HepG2 (cell line): ENCODE results near the gene USP7. TPM values are rescaled to one million over a fixed set of nuclear protein-coding genes. Genes with fewer than 3 reads are reported as not detected.
A peak's percentile ranks its signal among the peaks of the same experiment; 100 is the strongest.

Experiments used
- ATAC-seq: fragments of 200-7000 bp; cut with Tn5 transposase; 3 replicates; pipeline ENCODE4 v1.9.1; 2020; ENCODE audit warnings: mild to moderate bottlenecking, moderate library complexity
- BruUV-seq: library from RNA; stranded (reverse); fragments of 400-500 nt; replicated peaks from 2 replicates; lab custom pipeline; 2021; lab: Mats Ljungman, UMichigan
- CTCF ChIA-PET: fragments of 300-600 bp; formaldehyde crosslinking; extraction: SDS; loops from one replicate; lab custom pipeline; 2021; ENCODE audit warnings: low total read pairs, inconsistent platforms, low intra/inter-chr PET ratio; lab: Yijun Ruan, JAX
- POLR2A ChIA-PET: fragments of 350-600 bp; sonication (Branson Sonifier 250); formaldehyde crosslinking; loops from one replicate; lab custom pipeline; 2020; ENCODE audit warnings: antibody characterized with exemption, inconsistent platforms; lab: Yijun Ruan, JAX
- DNase-seq: peaks from one replicate; pipeline ENCODE4 v3.0.0-alpha.2; 2015; ENCODE audit warnings: low spot score
- FAIRE-seq: peaks from 3 replicates; lab custom pipeline; 2011; peaks lifted over from hg19 to GRCh38; lab: Jason Lieb, UNC
- H2AFZ ChIP-seq: one replicate; pipeline ENCODE4 v1.6.1; 2011; ENCODE audit warnings: low read length, inconsistent platforms
- H3K27ac ChIP-seq: fragments of 300-600 bp; 3 replicates; pipeline ENCODE4 v1.8.0; 2011; ENCODE audit warnings: mixed run types, mild to moderate bottlenecking, mixed read lengths, low read length, inconsistent platforms; ENCODE audit not compliant: insufficient read depth; ENCODE audit errors: extremely low read length
- H3K27me3 ChIP-seq, 2 experiments: fragments of 200-600 bp in 1 of 2; 2 replicates in 1 of 2; 3 replicates in 1 of 2; pipeline versions ENCODE4 v1.6.0 to v1.8.0; 2011; ENCODE audit warnings: low read length in 2 of 2, mild to moderate bottlenecking in 2 of 2, moderate library complexity in 2 of 2, inconsistent platforms in 1 of 2; ENCODE audit not compliant: insufficient read depth in 2 of 2, control insufficient read depth in 1 of 2
- H3K36me3 ChIP-seq, 2 experiments: fragments of 200-600 bp in 1 of 2; replicated peaks in 1 of 2; 2 replicates in 1 of 2; 3 replicates in 1 of 2; pipeline versions ENCODE4 v1.5.1 to v1.8.0; 2011; ENCODE audit warnings: low read length in 2 of 2, inconsistent platforms in 1 of 2; ENCODE audit not compliant: insufficient read depth in 2 of 2, control insufficient read depth in 1 of 2
- H3K4me1 ChIP-seq: 2 replicates; pipeline ENCODE4 v1.5.1; 2012; ENCODE audit warnings: low read length, inconsistent platforms; ENCODE audit not compliant: insufficient read depth
- H3K4me2 ChIP-seq: 2 replicates; pipeline ENCODE4 v1.6.0; 2011; ENCODE audit warnings: low read depth, low read length, inconsistent platforms
- H3K4me3 ChIP-seq, 3 experiments: fragments of 200-600 bp in 1 of 3; sonication (generic), shearing (Covaris generic) in 1 of 3; replicated peaks in 1 of 3; 2 replicates each; pipeline ENCODE4 v1.5.1; 2011 to 2016; ENCODE audit warnings: low read length in 3 of 3, inconsistent platforms in 2 of 3, low read depth in 2 of 3, mild to moderate bottlenecking in 2 of 3, control low read depth in 1 of 3, mixed read lengths in 1 of 3; ENCODE audit not compliant: insufficient read depth in 1 of 3
- H3K79me2 ChIP-seq: one replicate; pipeline ENCODE4 v1.6.1; 2011; ENCODE audit warnings: low read length, inconsistent platforms; ENCODE audit not compliant: insufficient read depth
- H3K9ac ChIP-seq: 2 replicates; pipeline ENCODE4 v1.6.0; 2011; ENCODE audit warnings: mild to moderate bottlenecking, low read depth, low read length, inconsistent platforms; ENCODE audit not compliant: insufficient read depth
- H3K9me3 ChIP-seq: 2 replicates; pipeline ENCODE4 v1.5.1; 2012; ENCODE audit warnings: mild to moderate bottlenecking, low read length
- H4K20me1 ChIP-seq: 2 replicates; pipeline ENCODE4 v1.6.0; 2011; ENCODE audit warnings: inconsistent platforms, mild to moderate bottlenecking, low read length, moderate library complexity; ENCODE audit not compliant: insufficient read depth
- AKAP8 ChIP-seq: sonication (generic); formaldehyde crosslinking; IDR thresholded peaks from 2 replicates; pipeline ENCODE4 v1.5.1; 2020; ENCODE audit warnings: mild to moderate bottlenecking, missing genetic modification reagents
- GFI1 ChIP-seq: sonication (generic); formaldehyde crosslinking; IDR thresholded peaks from 2 replicates; pipeline ENCODE4 v1.5.0; 2020; ENCODE audit warnings: missing genetic modification reagents, mild to moderate bottlenecking, borderline replicate concordance
- IKZF1 ChIP-seq: fragments of 450-650 bp; IDR thresholded peaks from 2 replicates; pipeline ENCODE4 v1.7.1; 2016
- KDM2A ChIP-seq: sonication (generic); formaldehyde crosslinking; IDR thresholded peaks from 2 replicates; pipeline ENCODE4 v1.4.0; 2020; ENCODE audit warnings: low read depth, missing genetic modification reagents, borderline replicate concordance
- POLR2AphosphoS5 ChIP-seq: IDR thresholded peaks from 2 replicates; pipeline ENCODE4 v1.6.1; 2012; ENCODE audit warnings: low read depth, low read length
- RAD51 ChIP-seq: fragments of 450-650 bp; IDR thresholded peaks from 2 replicates; pipeline ENCODE4 v1.6.1; 2016; ENCODE audit warnings: borderline replicate concordance
- SAFB2 ChIP-seq: sonication (generic); formaldehyde crosslinking; IDR thresholded peaks from 2 replicates; pipeline ENCODE4 v1.5.1; 2020; ENCODE audit warnings: missing genetic modification reagents, low read depth, mild to moderate bottlenecking, borderline replicate concordance
- SIX4 ChIP-seq: sonication (generic); formaldehyde crosslinking; IDR thresholded peaks from 2 replicates; pipeline ENCODE4 v1.4.0; 2020; ENCODE audit warnings: missing genetic modification reagents
- SRF ChIP-seq: IDR thresholded peaks from 2 replicates; pipeline ENCODE4 v1.6.1; 2011; ENCODE audit warnings: mild to moderate bottlenecking, low read depth, low read length, moderate library complexity
- ZNF124 ChIP-seq: sonication (generic); formaldehyde crosslinking; IDR thresholded peaks from 2 replicates; pipeline ENCODE4 v1.4.0; 2020; ENCODE audit warnings: missing genetic modification reagents
- ZNF510 ChIP-seq: sonication (generic); formaldehyde crosslinking; IDR thresholded peaks from 2 replicates; pipeline ENCODE4 v1.4.0; 2020; ENCODE audit warnings: low read depth, mild to moderate bottlenecking, missing genetic modification reagents
- ZNF567 ChIP-seq: sonication (generic); formaldehyde crosslinking; IDR thresholded peaks from 2 replicates; pipeline ENCODE4 v1.8.1; 2023; ENCODE audit warnings: mild to moderate bottlenecking, missing genetic modification reagents, borderline replicate concordance
- ZNF615 ChIP-seq: sonication (generic); formaldehyde crosslinking; IDR thresholded peaks from 2 replicates; pipeline ENCODE4 v1.5.0; 2020; ENCODE audit warnings: mild to moderate bottlenecking, missing genetic modification reagents, borderline replicate concordance
- ZNF83 ChIP-seq: sonication (generic); formaldehyde crosslinking; IDR thresholded peaks from 2 replicates; pipeline ENCODE4 v1.4.0; 2020; ENCODE audit warnings: missing genetic modification reagents, mild to moderate bottlenecking, borderline replicate concordance
- ZNF883 ChIP-seq: sonication (generic); formaldehyde crosslinking; IDR thresholded peaks from 2 replicates; pipeline ENCODE4 v1.5.1; 2020; ENCODE audit warnings: mild to moderate bottlenecking, missing genetic modification reagents; ENCODE audit errors: not compliant biosample characterization
- WGBS: methylation state at CpG from one replicate; pipeline ENCODE4 v1.1.6; 2017; ENCODE audit warnings: low lambda C conversion rate; 5-methylcytosine and 5-hydroxymethylcytosine counted together
- in situ Hi-C: cut with HindIII; loops from 2 replicates; pipeline ENCODE4 v1.10.0; 2017; ENCODE audit warnings: low pct_unique_long_range_greater_than_20kb; ENCODE audit not compliant: extremely low pct_ligation_motif_present
- intact Hi-C: fragments of 100-400 bp; cut with micrococcal nuclease; formaldehyde crosslinking; loops from one replicate; pipeline ENCODE4 v1.10.0; 2022; ENCODE audit not compliant: unreplicated experiment
- polyA plus RNA-seq, 8 experiments: library from polyadenylated mRNA; depleted of rRNA in 3 of 8; stranded (reverse) in 7 of 8; unstranded in 1 of 8; fragments of >200 nt; fragmentation: Illumina TruSeq in 4 of 8; extraction: Trizol in 4 of 8; gene quantifications; 2 replicates each; pipeline versions ENCODE4 v1.2.1 to v1.2.3, GENCODE V29; 2011 to 2016; ENCODE audit warnings: low read depth in 4 of 8, missing spikeins in 1 of 8, mixed read lengths in 1 of 8; ENCODE audit not compliant: insufficient read depth in 1 of 8
- total RNA-seq, 5 experiments: library from RNA; depleted of rRNA; stranded (reverse); fragments of >200 nt; fragmentation: Illumina TruSeq; extraction: Trizol; gene quantifications; 2 replicates each; pipeline ENCODE4 v1.2.3, GENCODE V29; 2016; ENCODE audit warnings: low read depth in 1 of 5
- TF ChIP-seq, protein P1 (sequence below): sonication (generic); formaldehyde crosslinking; IDR thresholded peaks from 2 replicates; pipeline ENCODE4 v1.5.1; 2020; ENCODE audit warnings: mild to moderate bottlenecking, missing genetic modification reagents, moderate library complexity
- TF ChIP-seq, protein P2 (sequence below): sonication (generic); formaldehyde crosslinking; IDR thresholded peaks from 2 replicates; pipeline ENCODE4 v1.5.1; 2020; ENCODE audit warnings: mild to moderate bottlenecking, missing genetic modification reagents, borderline replicate concordance

The USP7 gene
- total and polyA plus RNA-seq, 2 of the 13 experiments (the other 11 are each of a cell fraction or from before 2014, with no cell fraction given), result 52.5 to 173 TPM

DNA sequence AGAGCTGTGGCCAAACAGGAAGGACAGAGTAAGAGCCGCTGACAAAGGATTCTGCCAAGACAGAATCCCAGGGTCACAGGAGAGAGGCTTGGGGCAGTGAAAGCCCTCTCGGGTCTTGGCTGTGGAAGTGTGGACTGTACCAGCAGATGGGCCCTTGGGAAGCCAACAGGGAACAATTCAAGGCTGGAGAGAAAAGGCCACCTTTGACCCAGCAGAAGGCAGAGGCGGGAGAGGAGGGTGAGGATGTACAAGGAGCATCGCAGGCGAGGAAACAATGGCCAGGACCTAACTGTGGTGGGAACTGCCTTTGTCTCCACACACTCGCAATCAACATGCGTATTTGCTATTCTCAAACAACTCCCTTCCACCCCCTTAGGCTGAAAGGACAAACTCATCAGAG is 110.6 kb downstream of the USP7 start (continued):
- TF ChIP-seq ZNF567 (no peak), ZNF883 (CRISPR knock-in tag) (peak; percentile 62), ZNF510 (CRISPR knock-in tag) (no peak), SIX4 (CRISPR knock-in tag) (no peak), ZNF83 (CRISPR knock-in tag) (peak; percentile 7; the same call in 1 of the 2 replicates), SRF (no peak), IKZF1 (no peak), POLR2AphosphoS5 (peak; percentile 22; the same call in 1 of the 2 replicates)
- TF ChIP-seq, protein P1, sequence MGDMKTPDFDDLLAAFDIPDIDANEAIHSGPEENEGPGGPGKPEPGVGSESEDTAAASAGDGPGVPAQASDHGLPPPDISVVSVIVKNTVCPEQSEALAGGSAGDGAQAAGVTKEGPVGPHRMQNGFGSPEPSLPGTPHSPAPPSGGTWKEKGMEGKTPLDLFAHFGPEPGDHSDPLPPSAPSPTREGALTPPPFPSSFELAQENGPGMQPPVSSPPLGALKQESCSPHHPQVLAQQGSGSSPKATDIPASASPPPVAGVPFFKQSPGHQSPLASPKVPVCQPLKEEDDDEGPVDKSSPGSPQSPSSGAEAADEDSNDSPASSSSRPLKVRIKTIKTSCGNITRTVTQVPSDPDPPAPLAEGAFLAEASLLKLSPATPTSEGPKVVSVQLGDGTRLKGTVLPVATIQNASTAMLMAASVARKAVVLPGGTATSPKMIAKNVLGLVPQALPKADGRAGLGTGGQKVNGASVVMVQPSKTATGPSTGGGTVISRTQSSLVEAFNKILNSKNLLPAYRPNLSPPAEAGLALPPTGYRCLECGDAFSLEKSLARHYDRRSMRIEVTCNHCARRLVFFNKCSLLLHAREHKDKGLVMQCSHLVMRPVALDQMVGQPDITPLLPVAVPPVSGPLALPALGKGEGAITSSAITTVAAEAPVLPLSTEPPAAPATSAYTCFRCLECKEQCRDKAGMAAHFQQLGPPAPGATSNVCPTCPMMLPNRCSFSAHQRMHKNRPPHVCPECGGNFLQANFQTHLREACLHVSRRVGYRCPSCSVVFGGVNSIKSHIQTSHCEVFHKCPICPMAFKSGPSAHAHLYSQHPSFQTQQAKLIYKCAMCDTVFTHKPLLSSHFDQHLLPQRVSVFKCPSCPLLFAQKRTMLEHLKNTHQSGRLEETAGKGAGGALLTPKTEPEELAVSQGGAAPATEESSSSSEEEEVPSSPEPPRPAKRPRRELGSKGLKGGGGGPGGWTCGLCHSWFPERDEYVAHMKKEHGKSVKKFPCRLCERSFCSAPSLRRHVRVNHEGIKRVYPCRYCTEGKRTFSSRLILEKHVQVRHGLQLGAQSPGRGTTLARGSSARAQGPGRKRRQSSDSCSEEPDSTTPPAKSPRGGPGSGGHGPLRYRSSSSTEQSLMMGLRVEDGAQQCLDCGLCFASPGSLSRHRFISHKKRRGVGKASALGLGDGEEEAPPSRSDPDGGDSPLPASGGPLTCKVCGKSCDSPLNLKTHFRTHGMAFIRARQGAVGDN (CRISPR knock-in tag), result peak; percentile 24; the same call in 1 of the 2 replicates
- TF ChIP-seq, all 625 proteins: peak for 9

DNA sequence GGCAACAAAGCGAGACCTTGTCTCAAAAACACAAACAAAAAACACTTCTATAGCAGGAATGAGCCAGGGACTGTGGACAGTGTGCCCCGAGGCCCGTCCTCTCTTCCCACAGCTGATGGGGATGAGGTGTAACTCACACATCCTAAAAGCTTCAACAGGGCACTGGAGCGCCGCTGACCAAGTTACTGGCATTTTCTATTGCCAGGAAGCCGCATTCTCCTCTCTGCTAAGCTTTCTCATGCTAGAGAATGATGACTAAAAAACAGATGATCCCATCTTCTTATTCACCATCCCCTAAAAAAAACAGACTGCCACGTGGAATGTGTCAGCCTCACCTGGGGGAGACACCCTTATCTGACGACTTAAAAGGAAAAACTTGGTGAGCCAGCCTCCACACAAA is 111.2 kb downstream of the USP7 start:
- POLR2A ChIA-PET, result interaction anchor here (1.5 to 7.5 kb wide), 3 partner anchors 8 to 16 kb away, joined by 6 to 105 read pairs (median 11); partner anchors contain the start of gene CARHSP1
- BruUV-seq, result no TSS peak
- Histone ChIP-seq H3K9me3 (no peaks in the 10 kb centered on the region), H3K9ac (no peak overlapping the region), H3K79me2 (peaks cover under 1% of the 10 kb centered on the region), H3K27ac (no peak overlapping the region), H3K4me1 (peaks cover 31% of the 10 kb centered on the region), H3K4me3 (no peak overlapping the region), H3K27me3 (no peaks in the 10 kb centered on the region), H4K20me1 (peaks cover 58% of the 10 kb centered on the region), H2AFZ (no peak overlapping the region), H3K4me2 (no peak overlapping the region), H3K36me3 (peaks cover 61 to 92% of the 10 kb centered on the region in 2 experiments)
- FAIRE-seq (no peak), ATAC-seq (no peak), DNase-seq (no peak)
- in situ Hi-C loops, result no loop called here
- intact Hi-C loops, result loop anchor here (5.0 kb wide), 1 partner anchor 190 kb away; no protein-coding TSS in a partner anchor
- 81% methylated on average over 8 of the region's 8 CpGs for WGBS
- CTCF ChIA-PET, result no interaction called here
- TF ChIP-seq SAFB2 (CRISPR knock-in tag), result 0 out of 2 replicates have a peak, but pooled peaks have one; percentile 21
- TF ChIP-seq ZNF124 (CRISPR knock-in tag), result no peak
- TF ChIP-seq POLR2AphosphoS5, result peak; percentile 10; the same call in 1 of the 2 replicates
- 0 out of 2 replicates have a peak, but pooled peaks have one; percentile 19 for TF ChIP-seq ZNF615 (CRISPR knock-in tag)
- TF ChIP-seq KDM2A, result 0 out of 2 replicates have a peak, but pooled peaks have one; percentile 7
- TF ChIP-seq RAD51, result no peak
- TF ChIP-seq AKAP8 (CRISPR knock-in tag), result 0 out of 2 replicates have a peak, but pooled peaks have one; percentile 12
- TF ChIP-seq, protein P2, sequence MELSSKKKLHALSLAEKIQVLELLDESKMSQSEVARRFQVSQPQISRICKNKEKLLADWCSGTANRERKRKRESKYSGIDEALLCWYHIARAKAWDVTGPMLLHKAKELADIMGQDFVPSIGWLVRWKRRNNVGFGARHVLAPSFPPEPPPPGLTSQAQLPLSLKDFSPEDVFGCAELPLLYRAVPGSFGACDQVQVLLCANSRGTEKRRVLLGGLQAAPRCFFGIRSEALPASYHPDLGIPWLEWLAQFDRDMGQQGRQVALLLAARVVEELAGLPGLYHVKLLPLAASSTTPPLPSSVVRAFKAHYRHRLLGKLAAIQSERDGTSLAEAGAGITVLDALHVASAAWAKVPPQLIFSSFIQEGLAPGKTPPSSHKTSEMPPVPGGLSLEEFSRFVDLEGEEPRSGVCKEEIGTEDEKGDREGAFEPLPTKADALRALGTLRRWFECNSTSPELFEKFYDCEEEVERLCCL (CRISPR knock-in tag), result no peak
- 0 out of 2 replicates have a peak, but pooled peaks have one; percentile 22 for TF ChIP-seq GFI1
